NCI-H128 (cell line): Measurements from ENCODE around the gene LRG1.
A peak's percentile ranks its signal among the peaks of the same experiment; 100 is the strongest.

Experiments used
- DNase-seq: peaks from one replicate; lab custom pipeline; 2025; ENCODE audit not compliant: unreplicated experiment; lab: John Stamatoyannopoulos, UW

Gene LRG1, protein sequence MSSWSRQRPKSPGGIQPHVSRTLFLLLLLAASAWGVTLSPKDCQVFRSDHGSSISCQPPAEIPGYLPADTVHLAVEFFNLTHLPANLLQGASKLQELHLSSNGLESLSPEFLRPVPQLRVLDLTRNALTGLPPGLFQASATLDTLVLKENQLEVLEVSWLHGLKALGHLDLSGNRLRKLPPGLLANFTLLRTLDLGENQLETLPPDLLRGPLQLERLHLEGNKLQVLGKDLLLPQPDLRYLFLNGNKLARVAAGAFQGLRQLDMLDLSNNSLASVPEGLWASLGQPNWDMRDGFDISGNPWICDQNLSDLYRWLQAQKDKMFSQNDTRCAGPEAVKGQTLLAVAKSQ

DNA sequence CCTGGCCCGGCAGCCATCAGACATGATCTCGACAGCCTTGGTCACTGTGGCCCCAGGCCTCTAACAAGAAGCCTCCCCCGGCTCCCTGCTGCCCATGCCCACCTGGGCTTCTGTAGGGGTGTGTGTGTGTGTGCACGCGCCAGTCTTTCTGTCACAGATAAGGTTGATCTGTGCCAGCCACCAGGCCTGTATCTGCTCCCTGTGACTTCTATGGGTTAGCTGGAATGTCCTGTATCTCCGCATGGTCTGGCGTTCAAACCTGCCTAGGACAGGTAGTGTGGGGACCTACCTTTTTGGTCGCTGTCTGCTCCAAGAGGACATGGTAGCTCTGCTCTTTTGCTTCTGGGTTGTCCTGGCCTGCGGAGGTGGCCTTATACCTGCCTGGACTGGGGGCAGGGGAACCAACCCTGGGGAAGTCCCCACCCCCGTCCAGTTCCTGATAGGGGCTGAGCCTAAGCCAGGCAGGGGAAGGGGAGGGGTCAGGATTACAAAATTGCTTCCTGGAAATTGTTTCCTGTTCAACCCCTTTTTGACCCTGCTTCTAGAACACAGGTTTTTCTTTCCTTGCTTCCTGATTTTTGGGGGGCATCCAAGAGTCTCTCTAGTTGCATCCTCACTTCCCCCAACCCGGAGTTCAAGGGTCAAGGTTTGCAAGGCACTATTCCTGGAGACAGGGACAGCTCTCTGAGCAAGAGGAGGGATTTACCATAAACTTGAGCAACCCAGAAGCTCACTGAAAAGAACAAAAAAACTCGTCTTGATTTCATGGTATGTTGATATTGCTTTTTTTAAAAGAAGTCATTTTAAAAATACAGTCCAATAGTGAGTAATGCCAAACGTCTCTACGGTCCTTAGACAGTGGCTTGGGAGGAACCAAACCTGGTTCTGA, at the start of gene LRG1:
Gene LRG1, minus strand, starts transcription at position 344 of the 889 bp plus-strand sequence. Its CDS starts 23 bp downstream, at position 321.
- DNase-seq, result no peak

DNA sequence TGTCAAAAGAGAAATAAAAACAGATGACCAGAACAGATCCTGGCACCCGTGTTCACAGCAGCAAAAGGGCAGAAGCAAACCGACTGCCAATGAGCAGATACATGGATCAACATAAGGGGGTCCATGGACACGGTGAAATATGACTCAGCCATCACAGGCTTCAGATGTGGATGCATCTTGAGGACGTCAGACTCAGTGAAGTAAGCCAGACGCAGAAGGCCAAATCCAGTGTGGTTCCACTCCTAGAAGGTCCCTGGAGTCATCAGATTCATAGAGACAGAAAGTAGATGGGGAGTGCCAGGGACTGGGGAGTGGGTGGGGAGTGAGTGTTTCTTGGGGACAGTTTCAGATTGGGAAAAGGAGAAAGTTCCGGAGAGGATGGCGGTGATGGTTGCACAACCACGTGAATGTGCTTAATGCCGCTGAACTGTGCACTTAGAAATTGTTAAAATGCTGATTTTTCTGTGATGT, 48.5 kb upstream of the LRG1 start:
- no peak for DNase-seq

DNA sequence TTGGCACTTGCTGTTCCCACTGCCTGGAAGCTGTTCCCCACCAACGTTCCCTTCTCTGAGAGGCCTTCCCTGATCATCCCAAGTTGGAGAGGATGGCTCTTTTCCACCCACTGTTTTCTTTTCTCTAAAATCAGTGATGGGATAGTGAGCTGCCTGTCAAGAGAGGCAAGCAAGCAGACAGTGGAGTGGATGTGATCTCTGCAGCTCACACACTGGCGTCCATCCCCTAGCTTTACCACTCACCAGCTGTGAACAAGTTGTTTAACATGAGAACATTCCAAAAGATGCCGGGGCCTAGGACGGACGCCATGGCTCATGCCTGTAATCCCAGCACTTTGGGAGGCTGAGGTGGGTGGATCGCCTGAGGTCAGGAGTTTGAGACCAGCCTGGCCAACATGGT, 47.7 kb upstream of the LRG1 start:
- DNase-seq, result no peak

DNA sequence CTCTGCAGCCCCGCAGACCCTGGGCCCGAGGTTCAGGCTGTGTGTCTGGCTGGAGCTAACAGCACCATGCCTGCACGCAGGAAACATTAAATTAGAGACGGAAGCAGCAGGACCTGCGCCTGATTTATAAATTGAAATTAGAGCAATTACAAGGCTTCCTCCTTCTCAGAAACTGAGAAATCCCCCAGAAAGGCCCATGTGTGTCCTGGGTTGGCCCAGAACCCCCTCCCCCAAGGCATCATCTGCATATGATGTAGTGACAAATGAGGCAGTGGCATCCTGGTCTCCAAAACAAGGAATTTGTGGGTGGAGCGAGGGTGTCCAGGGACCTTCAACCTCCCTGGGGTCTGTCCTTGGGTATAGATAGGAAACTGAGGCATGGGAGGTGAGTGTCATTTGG, 46.9 kb upstream of the LRG1 start:
- DNase-seq, result no peak

DNA sequence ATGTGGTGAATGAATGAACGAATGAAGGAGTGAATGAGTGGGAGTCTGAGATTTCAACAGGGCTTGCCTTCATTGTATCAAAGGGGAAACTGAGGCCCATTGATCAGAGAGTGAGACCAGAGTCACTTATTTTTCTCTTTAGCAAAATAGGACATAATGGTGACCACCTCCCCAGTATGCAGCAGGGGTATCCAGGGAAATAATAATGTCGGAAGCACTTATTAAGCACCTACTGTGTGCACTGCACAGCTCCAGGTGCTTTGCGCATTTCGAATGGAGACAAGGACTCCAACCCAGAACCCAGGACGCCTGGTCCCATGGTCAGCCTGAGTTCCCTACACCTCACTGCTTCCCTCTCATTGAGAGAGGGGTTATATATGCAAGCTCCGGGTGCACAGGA, 46.4 kb upstream of the LRG1 start:
- DNase-seq, result no peak

DNA sequence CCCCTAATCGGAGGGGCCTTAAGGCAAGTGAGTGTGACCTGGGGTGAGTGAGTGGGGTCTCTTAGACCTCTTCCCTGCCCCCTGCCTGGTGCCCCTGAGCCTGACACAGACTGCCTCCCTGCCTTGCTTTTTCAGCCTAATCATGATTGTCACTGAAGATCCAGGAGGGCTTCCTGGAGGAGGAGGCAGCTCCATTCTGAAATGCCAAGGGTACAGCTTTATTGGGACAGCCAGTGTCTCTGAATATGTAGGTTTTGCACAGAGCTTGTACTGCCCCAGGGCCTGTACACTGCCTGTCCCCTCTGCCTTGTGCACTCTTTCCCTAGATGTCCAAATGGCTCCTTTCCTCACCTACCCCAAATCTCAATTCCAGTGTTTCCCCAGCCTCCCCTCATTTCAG, 45.7 kb upstream of the LRG1 start:
- DNase-seq, result no peak

DNA sequence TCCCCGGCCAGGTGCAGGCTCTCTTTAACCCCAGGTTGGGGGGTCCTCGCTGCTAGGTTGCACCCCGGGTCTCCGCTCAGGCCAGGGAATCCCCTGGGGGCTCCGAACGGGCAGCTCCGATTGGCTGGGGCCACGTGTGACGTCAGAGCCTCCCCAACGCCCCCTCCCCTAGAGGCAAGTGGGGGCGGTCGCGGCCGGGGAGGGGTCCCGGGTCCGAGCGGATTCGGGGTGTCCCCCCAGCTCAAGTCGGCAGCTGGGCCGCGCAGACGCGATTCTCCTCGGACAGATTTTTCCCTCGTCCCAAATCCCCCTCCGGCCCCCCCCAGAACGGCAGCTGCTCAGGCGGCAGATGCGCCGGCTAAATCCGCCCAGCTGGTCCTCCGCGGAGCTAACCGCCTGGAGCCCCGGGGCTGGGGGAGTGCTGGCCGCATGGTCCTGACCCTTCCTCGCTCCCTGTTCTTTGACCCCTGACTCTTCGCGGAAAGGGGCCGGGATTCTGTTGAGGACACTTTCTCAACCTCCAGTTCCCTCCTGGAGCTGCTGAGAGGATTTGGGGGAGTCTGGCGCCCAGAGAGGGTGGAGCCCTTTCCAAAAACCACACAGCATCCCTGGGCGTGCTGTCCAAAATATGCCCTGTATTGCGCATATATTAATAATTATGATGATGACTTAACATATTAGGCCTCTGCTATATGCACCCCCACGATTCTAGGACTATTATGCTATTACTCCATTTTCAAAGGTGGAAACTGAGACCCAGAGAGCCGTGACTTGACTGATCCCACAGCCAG, 45.0 kb upstream of the LRG1 start:
- DNase-seq, result no peak

DNA sequence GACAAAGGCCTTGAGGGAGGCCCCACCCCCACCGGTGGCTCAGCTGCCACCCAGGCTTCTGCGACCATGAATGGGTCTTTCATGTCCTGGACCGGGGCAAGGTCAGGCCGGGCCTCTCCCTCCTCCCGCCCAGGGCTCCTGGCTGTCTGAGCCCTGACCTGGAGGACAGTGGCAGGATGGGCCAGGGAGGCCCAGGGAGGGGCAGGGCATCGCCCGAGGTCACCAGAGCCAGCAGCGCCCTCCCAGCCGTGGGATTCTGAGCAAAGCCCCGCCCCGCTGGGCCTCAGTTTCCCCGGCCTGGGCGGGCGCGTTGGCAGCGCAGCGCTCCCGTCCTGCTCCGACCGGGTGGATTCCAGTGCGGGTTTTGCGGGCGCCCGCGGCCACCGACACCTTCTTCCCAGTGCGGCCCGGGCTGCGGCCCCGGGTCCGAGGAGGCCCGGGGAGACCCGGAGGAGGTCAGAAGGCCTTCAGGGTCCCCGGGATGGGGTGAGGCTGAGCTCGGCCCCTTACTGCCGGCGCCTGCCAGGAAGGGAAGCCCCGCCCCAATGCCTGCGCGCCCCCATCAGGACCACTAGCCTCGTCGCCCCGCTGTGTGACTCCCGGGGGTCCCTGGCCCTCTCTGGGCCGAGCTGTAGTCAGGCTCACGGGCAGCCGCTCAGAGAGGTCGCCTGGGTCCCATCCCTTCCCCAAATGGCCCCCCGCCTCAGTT, 44.3 kb upstream of the LRG1 start:
- DNase-seq, result no peak

DNA sequence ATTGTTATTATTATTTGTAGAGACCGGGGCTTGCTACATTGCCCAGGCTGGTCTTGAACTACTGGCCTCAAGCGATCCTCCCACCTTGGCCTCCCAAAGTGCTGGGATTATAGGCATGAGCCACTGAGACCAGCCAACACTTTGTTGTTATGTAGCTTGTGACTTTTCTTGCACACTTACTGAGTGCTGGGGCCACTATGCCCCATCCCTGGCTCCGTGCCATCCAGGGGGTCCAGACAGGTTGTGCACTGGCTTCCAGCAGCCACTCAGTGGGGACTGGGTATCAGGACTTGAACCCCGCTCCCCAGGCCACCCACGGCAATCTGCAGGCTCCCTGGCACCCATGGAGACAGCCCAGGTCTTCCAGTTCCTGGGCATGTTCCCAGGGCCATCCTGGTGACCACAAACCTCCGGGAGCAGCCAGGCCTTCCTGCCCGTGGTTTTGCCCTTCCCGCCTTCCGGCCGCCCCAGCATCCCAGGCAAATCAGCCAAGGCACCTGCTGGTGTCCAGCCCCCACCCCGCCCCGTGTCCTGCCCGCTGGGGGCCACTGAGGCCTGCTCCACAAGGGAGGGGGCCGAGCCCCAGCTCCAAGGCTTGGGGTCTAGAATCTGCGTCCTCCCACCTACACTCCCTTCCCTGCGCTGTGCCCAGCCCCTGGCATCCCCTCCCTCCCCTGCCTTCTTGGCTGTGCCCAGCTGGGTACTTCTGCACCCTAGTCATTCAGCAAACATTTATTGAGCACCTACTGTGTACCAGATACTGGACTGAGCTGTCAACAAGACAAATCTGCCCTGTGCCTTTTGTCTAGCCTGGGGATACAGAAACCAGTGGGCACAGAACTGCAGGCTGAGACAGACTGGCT, 43.4 kb upstream of the LRG1 start:
- DNase-seq, result no peak

DNA sequence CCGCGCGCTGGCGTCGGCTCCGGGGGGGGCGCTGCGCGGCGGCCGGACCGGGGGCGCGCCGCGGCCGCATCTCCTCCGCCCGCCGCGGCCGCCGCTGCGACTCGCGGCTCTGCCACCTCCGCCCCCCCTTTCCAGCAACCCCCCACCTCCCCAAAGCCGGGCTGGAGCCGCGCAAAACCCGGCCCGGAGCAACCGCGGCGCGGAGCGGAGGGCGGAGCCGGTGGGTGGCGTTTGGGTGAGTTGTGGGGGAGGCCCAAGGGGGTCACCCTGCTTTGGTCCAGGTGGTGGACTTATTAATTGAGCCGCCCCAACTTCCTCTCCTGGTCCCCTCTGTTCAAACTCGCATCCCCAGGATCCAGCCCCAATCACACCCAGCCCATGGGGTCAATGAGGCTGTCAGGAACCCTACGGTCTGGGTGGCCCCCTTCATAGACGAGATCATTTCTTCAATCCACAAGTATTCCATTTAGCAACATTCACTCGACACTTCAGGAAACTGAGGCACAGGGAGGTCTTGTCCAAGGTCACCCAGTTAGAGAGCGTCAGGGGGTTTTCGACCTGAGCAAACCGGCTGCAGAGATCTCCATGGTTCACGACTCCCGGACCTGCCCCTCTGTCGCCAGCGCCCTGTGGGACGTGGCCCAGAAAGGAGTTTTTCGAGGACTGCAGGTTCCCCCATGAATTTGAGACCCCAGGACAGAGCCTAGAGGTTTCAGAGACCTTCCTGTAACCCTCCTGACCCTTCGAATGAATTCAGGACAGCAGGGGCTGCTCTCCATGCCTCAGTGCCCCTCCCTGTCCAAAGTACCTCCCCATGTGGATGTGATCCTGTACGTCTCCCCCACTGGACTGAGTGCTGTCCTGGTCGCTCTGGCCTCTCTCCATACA, 42.1 kb upstream of the LRG1 start:
- DNase-seq, result peak; percentile 19

DNA sequence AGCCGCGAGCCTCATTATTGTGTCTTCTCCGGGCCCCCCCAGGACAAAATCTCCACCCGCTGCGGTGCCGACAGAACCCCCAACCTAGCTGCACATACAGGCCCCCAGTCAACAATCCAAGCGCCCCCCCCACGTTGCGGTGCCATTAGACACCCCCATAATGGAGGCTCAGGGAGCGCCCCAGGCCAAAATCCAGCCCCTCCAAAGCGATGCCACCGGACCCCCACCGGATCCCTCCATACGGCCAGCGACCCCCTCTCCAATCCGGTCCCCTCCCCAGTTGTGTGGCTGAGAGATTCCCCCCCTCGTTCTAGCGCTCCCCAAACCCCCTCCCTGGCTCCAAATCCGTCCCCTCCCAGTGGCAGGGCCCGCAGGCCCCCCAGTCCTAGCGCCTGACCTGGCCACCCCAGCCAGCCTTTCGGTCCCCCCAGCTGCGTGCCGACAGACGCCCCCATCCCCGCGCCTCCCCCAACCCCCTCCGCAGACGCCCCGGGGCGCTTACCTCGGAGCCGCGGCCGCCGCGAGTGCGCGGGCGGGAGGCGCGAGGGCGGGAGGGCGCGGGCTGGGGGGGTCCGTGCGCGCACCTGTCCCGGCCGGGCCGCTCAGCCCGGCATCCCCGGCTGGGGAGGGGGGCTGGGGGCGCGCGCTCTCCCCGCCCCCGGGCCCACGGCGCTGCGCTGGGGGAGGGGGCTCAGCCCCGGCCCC, 41.3 kb upstream of the LRG1 start:
- DNase-seq, result no peak

DNA sequence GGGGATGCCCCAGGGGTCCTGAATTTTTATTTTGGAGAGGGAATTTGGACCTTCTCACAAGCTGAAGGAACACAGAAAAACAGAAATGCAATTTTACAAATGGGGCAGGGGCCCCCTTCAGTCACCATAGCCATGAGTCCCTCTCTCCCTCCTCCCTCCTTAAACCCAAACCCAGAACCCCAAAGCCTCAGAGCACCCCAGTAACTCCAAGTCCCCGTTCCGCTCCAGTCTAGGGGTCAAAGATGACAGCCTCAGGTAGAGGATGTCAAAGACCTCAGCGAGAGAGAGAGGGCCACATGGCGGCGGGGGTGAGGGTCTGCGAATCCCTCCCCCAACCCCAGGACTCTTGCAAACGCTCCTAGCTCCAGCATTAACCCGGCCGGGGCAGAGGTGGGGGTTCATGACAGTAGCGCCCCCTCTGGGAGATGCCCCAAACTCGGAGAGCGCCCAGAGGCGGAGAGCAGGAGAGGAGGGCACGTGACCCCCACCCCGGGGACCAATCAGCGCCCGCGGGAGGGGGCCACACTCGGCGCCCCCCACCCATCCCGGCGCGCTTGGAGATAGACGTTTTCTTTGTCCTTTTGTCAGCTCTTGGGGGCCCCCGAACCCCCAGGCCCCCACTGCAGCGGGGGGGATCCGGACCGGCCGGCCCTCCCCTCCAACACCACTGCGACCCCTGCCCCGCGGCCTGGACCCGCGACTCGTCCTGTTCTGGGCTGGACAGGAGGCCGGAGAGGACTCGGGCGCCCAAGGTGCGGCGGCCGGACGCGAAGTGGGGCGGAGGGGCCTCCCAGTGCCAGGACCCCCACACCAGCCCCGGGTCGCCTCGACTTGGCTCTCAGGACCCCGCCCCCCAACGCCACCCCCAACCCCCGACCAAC, 40.4 kb upstream of the LRG1 start:
- no peak for DNase-seq

DNA sequence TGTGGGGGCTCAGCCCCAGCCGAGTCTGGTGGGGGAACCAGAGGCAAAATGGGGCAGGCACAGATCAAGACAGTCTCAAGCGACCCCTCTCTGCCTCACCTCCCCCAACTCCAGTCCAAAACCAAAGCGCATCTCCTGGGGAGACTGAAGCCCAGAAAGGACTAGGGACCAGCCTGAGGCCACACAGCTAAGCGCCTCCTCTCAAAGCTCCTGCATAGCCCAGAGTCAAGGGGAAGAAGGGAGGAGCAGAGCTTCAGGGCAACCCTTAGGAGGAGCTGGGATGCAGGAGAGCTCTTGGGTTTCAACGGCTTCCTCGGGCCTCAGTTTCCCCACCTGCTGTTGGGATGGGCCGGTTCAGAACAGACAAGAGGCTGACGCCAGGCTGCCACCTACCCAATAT, 39.6 kb upstream of the LRG1 start:
- DNase-seq, result no peak

DNA sequence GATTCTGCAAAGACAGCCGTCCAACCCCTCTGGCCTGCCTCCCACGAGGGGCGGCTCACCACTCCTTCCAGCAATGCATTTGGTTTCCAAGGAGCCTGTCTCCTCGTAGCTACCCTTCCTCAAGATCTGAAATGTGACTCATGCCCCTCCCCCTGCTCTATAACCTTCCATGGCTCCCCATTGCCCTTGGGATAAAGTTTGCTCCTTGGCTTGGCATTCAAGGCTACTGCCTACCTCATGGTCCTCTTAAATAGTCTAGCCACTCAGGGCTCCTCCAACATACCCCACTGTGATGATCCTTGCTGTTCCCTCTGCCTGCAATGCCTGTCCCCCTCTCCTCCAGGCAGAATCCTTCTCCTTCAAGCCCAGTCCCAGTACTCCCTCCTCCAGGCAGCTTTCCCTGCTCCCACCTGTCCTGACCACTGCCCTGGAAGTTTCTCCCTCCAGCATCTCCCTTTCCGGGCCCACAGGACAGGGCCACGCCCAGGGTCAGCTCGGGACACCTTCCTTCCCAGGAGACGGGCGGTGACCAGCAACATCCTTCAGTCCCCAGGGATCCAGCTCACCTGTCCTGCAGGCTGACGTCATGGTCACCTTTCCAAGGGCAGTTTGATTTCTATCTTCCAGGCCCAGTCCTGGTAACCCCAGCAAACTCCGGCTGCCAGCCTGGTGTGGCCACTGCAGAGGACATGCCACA, 38.9 kb upstream of the LRG1 start:
- no peak for DNase-seq

DNA sequence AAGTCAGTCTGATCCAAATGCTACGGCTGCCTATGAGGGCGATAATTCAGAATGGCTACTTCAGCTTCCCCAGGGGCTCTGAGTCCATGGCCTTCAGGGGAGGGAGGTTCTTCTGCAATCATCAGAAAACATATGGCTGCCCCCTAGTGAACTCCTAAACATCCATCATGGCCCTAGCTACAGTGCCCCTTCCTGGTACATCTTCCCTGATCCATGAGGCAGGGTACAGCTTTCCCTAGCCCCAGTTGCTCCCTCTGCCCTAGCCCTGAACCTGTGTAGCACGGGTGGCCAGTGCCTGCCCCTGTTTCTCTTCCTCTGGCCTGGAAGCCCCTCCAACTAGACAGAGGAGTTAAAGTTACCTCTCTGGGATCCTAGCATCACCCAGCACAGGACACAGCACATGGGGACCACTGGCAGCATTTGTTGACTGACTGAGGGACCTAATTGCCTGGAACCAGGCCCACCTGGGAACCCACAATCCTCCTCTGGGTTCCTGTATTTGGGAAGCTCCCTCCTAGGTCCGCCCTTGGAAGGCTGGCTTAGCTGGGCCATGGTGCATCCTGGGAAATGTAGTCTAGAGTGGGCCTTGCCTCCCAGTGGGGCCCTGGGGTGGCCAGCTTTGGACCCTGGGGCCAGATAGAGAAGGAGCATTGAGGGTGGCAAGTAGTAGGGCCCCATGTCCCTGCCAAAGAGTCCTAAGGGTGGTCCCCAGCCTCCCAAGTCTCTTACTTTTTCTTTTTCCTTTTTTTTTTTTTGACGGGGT, 37.4 kb upstream of the LRG1 start:
- DNase-seq, result no peak
